Hepatocyte (in vitro differentiated cells): ENCODE measurements around the gene KIF26B. TPM values are rescaled to one million over a fixed set of nuclear protein-coding genes. Genes with fewer than 3 reads are reported as not detected.

Source experiments
- DNase-seq: peaks from one replicate; pipeline ENCODE4 v3.0.0-alpha.2; 2016; ENCODE audit warnings: low spot score
- H2AFZ ChIP-seq: fragments of 200-600 bp; sonication (generic); 2 replicates; pipeline ENCODE4 v1.6.0; 2016; ENCODE audit warnings: antibody characterized with exemption, mild to moderate bottlenecking
- H3K27ac ChIP-seq: fragments of 200-600 bp; sonication (generic); 2 replicates; pipeline ENCODE4 v1.5.1; 2016; ENCODE audit warnings: mild to moderate bottlenecking
- H3K27me3 ChIP-seq: fragments of 200-600 bp; sonication (generic); 2 replicates; pipeline ENCODE4 v1.6.1; 2016
- H3K36me3 ChIP-seq: fragments of 200-600 bp; sonication (generic); replicated peaks from 2 replicates; pipeline ENCODE4 v1.5.1; 2016; ENCODE audit warnings: low read depth; ENCODE audit not compliant: insufficient read depth
- H3K4me1 ChIP-seq: fragments of 200-600 bp; sonication (generic); 2 replicates; pipeline ENCODE4 v1.5.1; 2016; ENCODE audit warnings: mild to moderate bottlenecking, moderate library complexity; ENCODE audit not compliant: insufficient read depth
- H3K4me2 ChIP-seq: fragments of 200-600 bp; sonication (generic); 2 replicates; pipeline ENCODE4 v1.6.0; 2016
- H3K4me3 ChIP-seq: fragments of 200-600 bp; sonication (generic); 2 replicates; pipeline ENCODE4 v1.5.1; 2016; ENCODE audit warnings: mild to moderate bottlenecking
- H3K79me2 ChIP-seq: fragments of 200-600 bp; sonication (generic); 2 replicates; pipeline ENCODE4 v1.6.0; 2017; ENCODE audit warnings: mild to moderate bottlenecking
- H3K9me2 ChIP-seq: fragments of 200-600 bp; sonication (generic); replicated peaks from 2 replicates; pipeline ENCODE4 v1.6.0; 2017; ENCODE audit warnings: mild to moderate bottlenecking; ENCODE audit not compliant: insufficient read depth
- H3K9me3 ChIP-seq: fragments of 200-600 bp; sonication (generic); 2 replicates; pipeline ENCODE4 v1.5.1; 2016; ENCODE audit warnings: low read depth, mild to moderate bottlenecking
- H4K20me1 ChIP-seq: fragments of 200-600 bp; sonication (generic); 2 replicates; pipeline ENCODE4 v1.6.0; 2016; ENCODE audit warnings: mild to moderate bottlenecking; ENCODE audit not compliant: insufficient read depth, poor library complexity, severe bottlenecking
- EZH2 ChIP-seq: fragments of 200-600 bp; sonication (generic); IDR thresholded peaks from 2 replicates; pipeline ENCODE4 v1.6.1; 2016; ENCODE audit warnings: antibody characterized with exemption, mild to moderate bottlenecking, borderline replicate concordance
- EZH2phosphoT487 ChIP-seq: fragments of 200-600 bp; sonication (generic); IDR thresholded peaks from one replicate; pipeline ENCODE4 v1.6.1; 2018; ENCODE audit warnings: antibody characterized with exemption, mild to moderate bottlenecking, low read depth, moderate library complexity; ENCODE audit not compliant: unreplicated experiment, severe bottlenecking
- WGBS: methylation state at CpG from one replicate; pipeline ENCODE4 v1.1.6; 2016; ENCODE audit warnings: low lambda C conversion rate; ENCODE audit errors: missing lambda C conversion rate; 5-methylcytosine and 5-hydroxymethylcytosine counted together
- polyA plus RNA-seq: library from polyadenylated mRNA; unstranded; fragments of >200 nt; fragmentation: Nextera tagmentation; extraction: Ambion mirVana; gene quantifications from 2 replicates; pipeline ENCODE4 v1.2.1, GENCODE V29; 2016
- total RNA-seq: library from RNA; depleted of rRNA; stranded (reverse); fragments of >200 nt; gene quantifications from 2 replicates; pipeline ENCODE4 v1.2.3, GENCODE V29; 2014
- TF ChIP-seq, protein P1 (sequence below): fragments of 200-600 bp; sonication (generic); IDR thresholded peaks from 2 replicates; pipeline ENCODE4 v1.5.1; 2016; ENCODE audit warnings: antibody characterized with exemption, mild to moderate bottlenecking; ENCODE audit not compliant: poor library complexity

KIF26B gene
- total and polyA plus RNA-seq, 2 experiments from 2014 or later: 12.7 to 21.6 TPM

GRCh38 chr1:245702346-245702745 is 547.6 kb downstream of the KIF26B start:
- Histone ChIP-seq H3K4me2 (no peak overlapping the region), H3K9me2 (no peaks in the 10 kb centered on the region), H3K9me3 (no peaks in the 10 kb centered on the region), H3K36me3 (no peaks in the 10 kb centered on the region), H3K27ac (no peak overlapping the region), H3K27me3 (no peaks in the 10 kb centered on the region), H4K20me1 (no peaks in the 10 kb centered on the region), H3K4me1 (no peaks in the 10 kb centered on the region), H2AFZ (no peak overlapping the region), H3K79me2 (no peaks in the 10 kb centered on the region), H3K4me3 (no peak overlapping the region)
- 97% methylated on average over 13 of the region's 13 CpGs for WGBS
- TF ChIP-seq, protein P1, sequence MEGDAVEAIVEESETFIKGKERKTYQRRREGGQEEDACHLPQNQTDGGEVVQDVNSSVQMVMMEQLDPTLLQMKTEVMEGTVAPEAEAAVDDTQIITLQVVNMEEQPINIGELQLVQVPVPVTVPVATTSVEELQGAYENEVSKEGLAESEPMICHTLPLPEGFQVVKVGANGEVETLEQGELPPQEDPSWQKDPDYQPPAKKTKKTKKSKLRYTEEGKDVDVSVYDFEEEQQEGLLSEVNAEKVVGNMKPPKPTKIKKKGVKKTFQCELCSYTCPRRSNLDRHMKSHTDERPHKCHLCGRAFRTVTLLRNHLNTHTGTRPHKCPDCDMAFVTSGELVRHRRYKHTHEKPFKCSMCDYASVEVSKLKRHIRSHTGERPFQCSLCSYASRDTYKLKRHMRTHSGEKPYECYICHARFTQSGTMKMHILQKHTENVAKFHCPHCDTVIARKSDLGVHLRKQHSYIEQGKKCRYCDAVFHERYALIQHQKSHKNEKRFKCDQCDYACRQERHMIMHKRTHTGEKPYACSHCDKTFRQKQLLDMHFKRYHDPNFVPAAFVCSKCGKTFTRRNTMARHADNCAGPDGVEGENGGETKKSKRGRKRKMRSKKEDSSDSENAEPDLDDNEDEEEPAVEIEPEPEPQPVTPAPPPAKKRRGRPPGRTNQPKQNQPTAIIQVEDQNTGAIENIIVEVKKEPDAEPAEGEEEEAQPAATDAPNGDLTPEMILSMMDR: no peak
- TF ChIP-seq EZH2 (no peak), EZH2phosphoT487 (no peak)
- DNase-seq: no peak

GRCh38 chr1:245704341-245704740 is 549.6 kb downstream of the KIF26B start:
- TF ChIP-seq, protein P1: no peak
- TF ChIP-seq EZH2 (no peak), EZH2phosphoT487 (no peak)
- WGBS: 94% methylated on average over 6 of the region's 6 CpGs

DNA sequence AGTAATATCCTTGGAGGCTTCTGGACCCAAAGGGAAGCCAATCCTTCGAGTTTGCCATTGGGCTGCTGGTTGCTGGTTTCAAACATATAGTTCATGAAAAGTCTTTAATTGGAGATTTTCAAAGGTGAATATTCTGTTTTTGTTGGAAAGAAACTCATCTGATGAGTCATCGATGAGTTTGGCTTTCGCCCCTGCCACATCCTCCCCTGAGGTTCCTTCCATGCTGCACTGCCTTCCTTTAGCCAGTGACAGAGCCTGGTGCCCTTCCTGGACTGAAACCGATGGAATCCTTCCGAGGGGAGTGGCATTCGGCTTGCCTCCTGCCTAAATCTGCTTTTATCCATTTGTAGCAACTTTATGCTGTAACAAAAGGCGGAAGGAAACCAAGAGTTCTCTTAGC is 550.0 kb downstream of the KIF26B start:
- Histone ChIP-seq H3K9me2 (no peaks in the 10 kb centered on the region), H3K4me2 (no peak overlapping the region), H3K4me3 (no peak overlapping the region), H2AFZ (no peak overlapping the region), H3K27me3 (no peaks in the 10 kb centered on the region), H3K79me2 (no peaks in the 10 kb centered on the region), H3K27ac (no peak overlapping the region), H3K9me3 (no peaks in the 10 kb centered on the region), H3K4me1 (no peaks in the 10 kb centered on the region), H3K36me3 (no peaks in the 10 kb centered on the region), H4K20me1 (no peaks in the 10 kb centered on the region)
- no peak for DNase-seq
- 98% methylated on average over 7 of the region's 7 CpGs for WGBS
- TF ChIP-seq, protein P1: no peak
- no peak for TF ChIP-seq EZH2
- no peak for TF ChIP-seq EZH2phosphoT487

More at GRCh38 chr1:245704341-245704740, 549.6 kb downstream of the KIF26B start:
- H3K9me3 ChIP-seq: no peaks in the 10 kb centered on the region
- no peaks in the 10 kb centered on the region for H3K9me2 ChIP-seq
- no peaks in the 10 kb centered on the region for H3K79me2 ChIP-seq
- H3K27ac ChIP-seq: no peak overlapping the region
- no peaks in the 10 kb centered on the region for H3K27me3 ChIP-seq
- no peak overlapping the region for H2AFZ ChIP-seq
- no peak overlapping the region for H3K4me2 ChIP-seq
- no peaks in the 10 kb centered on the region for H3K36me3 ChIP-seq
- no peaks in the 10 kb centered on the region for H4K20me1 ChIP-seq
- no peak for DNase-seq
- no peak overlapping the region for H3K4me3 ChIP-seq
- H3K4me1 ChIP-seq: no peaks in the 10 kb centered on the region

DNA sequence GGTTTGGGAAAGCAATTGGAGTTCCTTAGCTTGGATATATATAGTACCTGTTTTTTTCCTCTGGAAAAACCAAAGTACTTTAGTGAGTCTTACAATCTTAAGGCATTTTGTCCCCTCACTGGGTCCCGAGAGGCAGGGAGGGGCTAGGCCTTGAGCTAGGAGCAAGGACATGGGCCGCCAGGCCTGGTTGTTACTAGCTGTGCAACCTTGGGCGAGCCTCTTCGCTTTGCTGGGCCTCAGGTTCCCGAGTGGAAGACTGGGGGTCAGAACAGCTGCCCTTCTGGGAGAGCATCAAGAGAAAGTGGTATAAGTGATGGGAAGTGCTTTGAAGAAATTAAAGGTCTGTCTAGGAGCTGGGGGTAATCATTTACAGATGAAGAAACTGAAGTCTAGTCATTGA is 553.2 kb downstream of the KIF26B start:
- TF ChIP-seq EZH2phosphoT487 (no peak), EZH2 (no peak)
- TF ChIP-seq, protein P1: no peak
- WGBS: 88% methylated on average over 5 of the region's 5 CpGs
- DNase-seq: no peak

More for the DNA sequence above, 553.2 kb downstream of the KIF26B start:
- H3K36me3 ChIP-seq: no peaks in the 10 kb centered on the region
- H3K27me3 ChIP-seq: no peaks in the 10 kb centered on the region
- no peak overlapping the region for H2AFZ ChIP-seq
- H3K4me1 ChIP-seq: no peaks in the 10 kb centered on the region
- no peak overlapping the region for H3K27ac ChIP-seq
- no peak overlapping the region for H3K4me3 ChIP-seq
- no peak overlapping the region for H3K4me2 ChIP-seq
- no peaks in the 10 kb centered on the region for H3K9me3 ChIP-seq
- H3K9me2 ChIP-seq: no peaks in the 10 kb centered on the region
- H4K20me1 ChIP-seq: no peaks in the 10 kb centered on the region
- H3K79me2 ChIP-seq: no peaks in the 10 kb centered on the region
